HFF-Myc (cell line): ENCODE data around the gene KRT4.

ENCODE experiments used
- DNase-seq: peaks from one replicate; pipeline ENCODE4 v3.0.0-alpha.2; 2011; ENCODE audit warnings: low read depth; ENCODE audit errors: extremely low read depth
- H3K4me3 ChIP-seq: replicated peaks from 2 replicates; pipeline ENCODE4 v1.5.1; 2011; ENCODE audit warnings: low read depth, mild to moderate bottlenecking, control low read depth, low read length
- CTCF ChIP-seq: IDR thresholded peaks from 2 replicates; pipeline ENCODE4 v1.5.1; 2012; ENCODE audit warnings: mild to moderate bottlenecking, low read depth, low read length, control low read depth; ENCODE audit errors: missing control alignments

The KRT4 gene

GRCh38 chr12:52787324-52788191 lies 26.4 kb downstream of the KRT4 start:
- no peak overlapping the region for H3K4me3 ChIP-seq
- no peak for DNase-seq
- no peak for TF ChIP-seq CTCF

- no peak for TF ChIP-seq CTCF
- no peak overlapping the region for H3K4me3 ChIP-seq
These were observed 29.0 kb downstream of the KRT4 start for GRCh38 chr12:52784909-52785308.

GRCh38 chr12:52783563-52784316 lies 30.2 kb downstream of the KRT4 start:
- DNase-seq = no peak
- TF ChIP-seq CTCF = no peak
- H3K4me3 ChIP-seq = no peak overlapping the region

More at GRCh38 chr12:52784909-52785308, 29.0 kb downstream of the KRT4 start:
- no peak for DNase-seq

- DNase-seq = no peak
- no peak overlapping the region for H3K4me3 ChIP-seq
- TF ChIP-seq CTCF = no peak
These were observed 31.4 kb downstream of the KRT4 start for GRCh38 chr12:52782502-52782901.

- no peak for TF ChIP-seq CTCF
- no peak for DNase-seq
- no peak overlapping the region for H3K4me3 ChIP-seq
These were observed 32.4 kb downstream of the KRT4 start for GRCh38 chr12:52781399-52782082.

GRCh38 chr12:52779914-52780313 lies 34.0 kb downstream of the KRT4 start:
- TF ChIP-seq CTCF = no peak
- DNase-seq = no peak

More at GRCh38 chr12:52779914-52780313, 34.0 kb downstream of the KRT4 start:
- H3K4me3 ChIP-seq = no peak overlapping the region
